ENCODE data around the gene TMEM187.

Gene TMEM187, protein sequence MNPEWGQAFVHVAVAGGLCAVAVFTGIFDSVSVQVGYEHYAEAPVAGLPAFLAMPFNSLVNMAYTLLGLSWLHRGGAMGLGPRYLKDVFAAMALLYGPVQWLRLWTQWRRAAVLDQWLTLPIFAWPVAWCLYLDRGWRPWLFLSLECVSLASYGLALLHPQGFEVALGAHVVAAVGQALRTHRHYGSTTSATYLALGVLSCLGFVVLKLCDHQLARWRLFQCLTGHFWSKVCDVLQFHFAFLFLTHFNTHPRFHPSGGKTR

GRCh38 chrX:153972368-153973126 is at the start of gene TMEM187:
TMEM187 (plus strand) TSS chrX:153972754; CDS start chrX:153982063, 9,309 bp downstream.
- Histone ChIP-seq H3K27ac (peak within 1 kb of the TSS; percentile 94 to 100 (median 99)), H3K4me3 (peak within 1 kb of the TSS; percentile 47 to 88 (median 69))

DNA sequence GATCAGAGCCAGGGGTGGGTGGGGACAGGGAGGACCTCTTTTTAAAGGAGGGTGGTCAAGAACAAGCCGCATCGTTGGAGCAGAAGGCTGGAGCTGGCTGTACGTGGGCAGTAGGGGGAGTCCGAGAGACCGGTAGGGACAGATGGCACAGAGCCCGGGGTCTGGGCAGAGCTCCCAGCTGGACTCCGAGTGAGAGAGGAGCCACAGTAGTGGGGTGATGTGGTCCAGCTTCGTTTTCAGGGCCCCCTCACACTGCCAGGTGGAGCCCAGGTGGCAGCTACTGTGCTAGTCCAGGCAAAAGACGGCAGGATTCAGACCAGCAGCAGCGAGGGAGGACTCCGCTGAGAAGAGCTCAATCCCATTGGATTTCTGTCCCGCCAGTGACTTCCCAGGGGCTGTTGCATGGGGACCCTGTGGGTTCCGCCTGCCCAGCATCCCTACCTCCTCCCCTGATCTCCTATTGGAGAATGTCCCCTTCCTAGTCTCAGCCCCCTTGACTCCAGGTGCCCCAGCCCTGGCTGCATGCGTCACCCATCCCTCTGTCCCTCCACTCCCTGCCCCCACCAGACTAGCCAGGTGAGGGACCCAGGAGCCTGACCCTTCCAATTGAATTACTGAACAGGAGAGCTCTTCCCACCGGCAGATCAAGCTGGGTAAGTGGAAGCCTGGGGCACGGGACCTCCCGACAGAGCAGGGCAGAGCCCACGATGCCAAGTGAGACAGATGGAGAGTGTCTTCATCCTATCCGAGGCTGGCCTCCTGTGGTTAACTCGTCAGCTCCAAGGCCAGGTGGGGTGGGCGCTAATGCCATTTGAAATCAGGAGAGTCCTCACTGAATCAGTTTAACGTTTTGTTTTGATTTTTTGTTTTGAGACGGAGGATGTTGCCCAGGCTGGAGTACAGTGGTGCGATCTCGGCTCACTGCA is 49.4 kb upstream of the TMEM187 start:
- H3K4me3 ChIP-seq = peak overlapping the region in 1 of 7 experiments; percentile 9
- H3K27ac ChIP-seq = peak overlapping the region in 8 of 21 experiments; percentile 12 to 97 (median 66)

- Histone ChIP-seq H3K4me3 (peak overlapping the region in 5 of 7 experiments; percentile 3 to 51 (median 13)), H3K27ac (peak overlapping the region in 15 of 21 experiments; percentile 11 to 99 (median 81))
These were observed 48.2 kb upstream of the TMEM187 start for GRCh38 chrX:153924149-153924861.

DNA sequence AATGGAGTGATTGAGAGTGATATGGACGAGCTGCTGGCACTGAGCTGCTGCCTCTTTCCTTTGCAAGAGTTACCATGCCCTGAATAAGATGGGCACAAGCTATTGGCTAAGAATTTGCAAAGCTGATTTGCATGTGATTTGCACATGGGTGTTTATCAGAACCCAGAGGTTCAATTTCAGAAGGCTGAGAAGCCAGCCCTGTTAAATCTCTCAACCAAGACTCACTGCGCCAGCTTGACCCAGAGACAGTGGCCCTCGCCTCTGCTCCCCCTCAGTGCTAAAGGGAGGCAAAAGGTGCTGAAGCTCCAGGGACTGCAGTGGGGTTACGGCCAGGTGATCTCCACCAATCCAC is 47.2 kb upstream of the TMEM187 start:
- Histone ChIP-seq H3K4me3 (peak overlapping the region; percentile 21 to 51 (median 39)), H3K27ac (peak overlapping the region in 15 of 21 experiments; percentile 54 to 99 (median 95))

GRCh38 chrX:153925739-153926551 is 46.6 kb upstream of the TMEM187 start, which contains the start of gene ARHGAP4:
ARHGAP4 (minus strand) TSS chrX:153926264; CDS start chrX:153926202, 62 bp downstream.
- Histone ChIP-seq H3K27ac (peak within 1 kb of the TSS; percentile 31 to 99 (median 94)), H3K4me3 (peak within 1 kb of the TSS; percentile 31 to 51 (median 44))

DNA sequence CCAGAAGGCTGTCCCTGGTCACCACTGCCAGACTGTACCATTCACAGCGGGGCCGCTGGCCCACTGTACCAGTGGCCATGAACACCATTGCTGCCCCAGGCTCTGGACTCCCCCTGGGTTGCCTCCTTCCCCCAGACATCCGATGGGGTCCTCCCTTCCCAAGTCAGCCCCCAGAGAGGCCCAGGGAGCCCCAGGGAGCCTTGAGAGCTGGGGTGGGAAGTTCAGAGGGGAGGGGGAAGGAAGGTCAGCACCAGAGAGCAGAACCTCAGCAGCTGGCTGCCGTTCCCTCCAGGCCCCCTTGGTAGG is 46.0 kb upstream of the TMEM187 start:
- Histone ChIP-seq H3K4me3 (peak overlapping the region; percentile 17 to 51 (median 39)), H3K27ac (peak overlapping the region; percentile 31 to 99 (median 94))

GRCh38 chrX:153926858-153927671 is 45.5 kb upstream of the TMEM187 start:
- Histone ChIP-seq H3K27ac (peak overlapping the region; percentile 70 to 99 (median 94)), H3K4me3 (peak overlapping the region; percentile 37 to 56 (median 47))

- Histone ChIP-seq H3K4me3 (peak overlapping the region; percentile 37 to 56 (median 47)), H3K27ac (peak overlapping the region; percentile 70 to 99 (median 94))
These were observed 45.0 kb upstream of the TMEM187 start for GRCh38 chrX:153927672-153927921.

DNA sequence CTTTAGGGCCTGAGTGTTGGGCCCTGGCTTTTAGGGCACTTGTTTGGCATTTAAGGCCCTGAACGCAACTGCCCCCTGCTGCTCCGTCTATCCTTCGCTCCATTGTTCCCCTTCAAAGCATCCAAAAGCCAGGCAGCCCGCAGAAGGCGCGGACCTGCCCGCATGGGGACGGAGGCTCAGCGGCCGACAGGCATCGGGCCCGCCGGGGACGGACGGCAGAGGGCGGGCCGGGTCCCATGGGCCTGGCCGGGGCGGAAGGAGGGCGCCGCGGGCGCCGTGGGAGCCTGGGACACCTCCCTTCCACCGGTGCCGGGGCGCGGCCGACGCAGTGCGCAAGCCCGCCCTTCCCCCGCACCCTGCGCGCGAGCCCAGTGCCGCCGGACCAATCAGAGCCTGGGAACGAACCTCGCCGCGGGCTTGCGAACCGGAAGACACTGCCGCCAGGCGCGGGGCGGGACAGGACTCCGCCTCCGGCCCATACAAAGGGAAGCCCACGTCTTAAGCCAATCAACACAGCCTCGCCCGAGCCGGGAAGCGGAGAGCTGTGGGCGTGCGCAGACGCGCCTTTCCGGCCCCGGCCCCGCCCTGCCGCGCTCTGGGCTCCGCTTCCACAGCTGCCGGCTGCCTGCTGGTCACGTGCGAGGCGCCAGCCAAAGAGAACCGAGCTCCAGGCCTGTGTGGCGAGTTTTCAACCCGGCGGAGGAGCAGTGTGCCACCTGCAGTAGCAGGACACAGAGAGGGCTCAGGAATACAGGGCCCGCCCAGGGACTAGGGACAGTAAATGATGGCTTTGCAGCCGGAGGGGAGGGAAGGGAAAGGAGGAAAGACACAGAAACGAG is 44.4 kb upstream of the TMEM187 start:
- peak overlapping the region; percentile 37 to 56 (median 47) for H3K4me3 ChIP-seq
- H3K27ac ChIP-seq = peak overlapping the region; percentile 70 to 99 (median 94)

- Histone ChIP-seq H3K4me3 (peak overlapping the region in 3 of 7 experiments; percentile 5 to 51 (median 47)), H3K27ac (peak overlapping the region in 14 of 21 experiments; percentile 21 to 98 (median 64))
These were observed 43.7 kb upstream of the TMEM187 start for GRCh38 chrX:153928846-153929245.

GRCh38 chrX:153929576-153929975 is 43.0 kb upstream of the TMEM187 start:
- no peak overlapping the region for H3K4me3 ChIP-seq
- peak overlapping the region in 7 of 21 experiments; percentile 26 to 98 (median 55) for H3K27ac ChIP-seq

DNA sequence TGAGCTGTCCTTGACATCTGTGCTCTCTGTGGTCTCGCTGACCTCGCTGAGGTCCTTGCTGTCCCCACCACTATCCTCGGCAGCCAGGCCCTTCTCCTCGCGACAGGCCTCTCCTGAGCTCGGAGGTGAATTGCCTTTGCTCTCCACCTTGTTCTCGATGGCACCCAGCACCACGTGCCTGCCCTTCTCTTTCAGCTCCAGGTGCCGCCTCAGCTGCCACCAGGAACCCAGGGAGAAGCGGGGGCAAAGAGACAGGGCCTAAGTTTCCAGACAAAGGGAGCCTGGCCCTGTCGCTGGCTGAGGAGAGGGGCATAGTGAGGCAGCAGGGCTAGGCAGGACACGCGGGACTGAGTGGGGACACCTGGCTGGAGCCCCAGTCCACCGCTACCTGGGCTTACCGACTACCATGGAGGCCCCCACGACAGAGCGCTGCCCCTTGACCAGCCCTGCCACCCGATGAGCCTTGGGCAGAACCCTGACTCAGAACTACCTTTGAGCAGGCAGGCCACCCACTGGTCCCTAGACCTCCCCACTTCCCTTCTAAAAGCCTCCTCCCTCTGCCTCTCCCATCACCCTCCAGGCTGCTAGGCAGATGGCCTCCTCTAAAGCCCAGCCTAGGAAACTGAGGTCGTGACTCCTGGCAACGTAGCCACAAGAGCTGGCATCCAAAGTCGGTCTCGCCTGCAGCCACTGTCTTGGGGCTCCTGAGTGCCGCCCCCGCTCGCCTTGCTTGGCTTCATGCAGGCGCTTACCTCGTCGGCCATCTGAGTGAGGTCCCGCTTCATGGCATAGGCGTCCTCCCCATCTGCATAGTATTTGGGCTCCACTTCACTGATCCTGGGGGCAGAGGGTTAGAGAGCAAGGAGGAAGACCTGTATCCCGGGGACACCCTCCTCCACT is 42.3 kb upstream of the TMEM187 start:
- H3K27ac ChIP-seq = peak overlapping the region in 4 of 21 experiments; percentile 1 to 55 (median 32)
- no peak overlapping the region for H3K4me3 ChIP-seq

GRCh38 chrX:153931151-153931550 is 41.4 kb upstream of the TMEM187 start:
- no peak overlapping the region for H3K27ac ChIP-seq
- H3K4me3 ChIP-seq = no peak overlapping the region

GRCh38 chrX:153931748-153932147 is 40.8 kb upstream of the TMEM187 start:
- no peak overlapping the region for H3K4me3 ChIP-seq
- H3K27ac ChIP-seq = no peak overlapping the region

GRCh38 chrX:153932220-153932915 is 40.2 kb upstream of the TMEM187 start:
- no peak overlapping the region for H3K4me3 ChIP-seq
- H3K27ac ChIP-seq = no peak overlapping the region

Data from skin epidermis (tissue), 12 donors.